ENCODE measurements around the gene MYL4.

MYL4 gene

GRCh38 chr17:47238321-47239010 is 29.3 kb downstream of the MYL4 start:
- TF ChIP-seq EZH2 (IDR thresholded peaks at IDR 0.05; ENCODE audit: borderline replicate concordance, low read length) (no peak), CTCF (IDR thresholded peaks at IDR 0.05; ENCODE audit: low read length) (no peak)
- Histone ChIP-seq H3K9ac (ENCODE audit: low read length) (no peak overlapping the region), H2AFZ (ENCODE audit: low read length) (no peak overlapping the region), H4K20me1 (ENCODE audit: insufficient read depth, low read length) (no peaks in the 10 kb centered on the region), H3F3A (ENCODE audit: insufficient read depth, low read length) (no peaks in the 10 kb centered on the region), H3K4me3 (ENCODE audit: low read depth, low read length, poor library complexity, severe bottlenecking) (no peak overlapping the region), H3K27me3 (ENCODE audit: insufficient read depth, low read length) (no peaks in the 10 kb centered on the region), H3K36me3 (ENCODE audit: insufficient read depth, low read length) (no peaks in the 10 kb centered on the region), H3K27ac (ENCODE audit: low read depth, low read length, poor library complexity, severe bottlenecking) (no peak overlapping the region), H3K9me2 (ENCODE audit: low read depth, low read length) (no peaks in the 10 kb centered on the region), H3K9me3 (ENCODE audit: low read length) (peaks cover 7% of the 10 kb centered on the region), H3K79me2 (ENCODE audit: insufficient read depth, low read length) (no peaks in the 10 kb centered on the region), H3K4me2 (ENCODE audit: low read length) (no peak overlapping the region), H3K4me1 (ENCODE audit: insufficient read depth, low read length, severe bottlenecking) (peaks cover 17% of the 10 kb centered on the region)

DNA sequence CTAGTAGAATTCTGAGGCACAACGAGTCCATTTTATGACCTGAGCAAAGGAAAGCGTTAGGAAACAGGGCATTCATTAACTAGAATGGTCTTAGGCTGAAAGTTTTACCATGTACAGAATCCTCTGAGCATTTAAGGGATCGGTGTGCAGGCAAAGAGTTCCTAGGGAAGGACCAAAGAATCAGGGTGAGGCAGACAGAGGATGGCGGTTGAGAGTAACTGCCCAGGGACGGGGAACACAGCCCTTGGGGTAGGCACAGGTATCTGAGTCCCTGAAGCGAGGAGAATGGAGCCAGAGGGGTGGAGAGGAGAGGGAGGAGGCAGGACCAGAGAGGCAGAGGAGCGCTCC is 30.4 kb downstream of the MYL4 start:
- Histone ChIP-seq H4K20me1 (ENCODE audit: insufficient read depth, low read length) (no peaks in the 10 kb centered on the region), H3K4me3 (ENCODE audit: low read depth, low read length, poor library complexity, severe bottlenecking) (no peak overlapping the region), H3K9me3 (ENCODE audit: low read length) (peaks cover 7% of the 10 kb centered on the region), H3K9me2 (ENCODE audit: low read depth, low read length) (no peaks in the 10 kb centered on the region), H3K4me1 (ENCODE audit: insufficient read depth, low read length, severe bottlenecking) (peaks cover 28% of the 10 kb centered on the region), H3K4me2 (ENCODE audit: low read length) (peak overlapping the region; percentile 25; the same call in 1 of the 2 replicates), H2AFZ (ENCODE audit: low read length) (no peak overlapping the region), H3K36me3 (ENCODE audit: insufficient read depth, low read length) (no peaks in the 10 kb centered on the region), H3K27me3 (ENCODE audit: insufficient read depth, low read length) (no peaks in the 10 kb centered on the region), H3K9ac (ENCODE audit: low read length) (no peak overlapping the region), H3K79me2 (ENCODE audit: insufficient read depth, low read length) (no peaks in the 10 kb centered on the region), H3K27ac (ENCODE audit: low read depth, low read length, poor library complexity, severe bottlenecking) (peak overlapping the region; percentile 56), H3F3A (ENCODE audit: insufficient read depth, low read length) (no peaks in the 10 kb centered on the region)
- no peak for TF ChIP-seq EZH2 (IDR thresholded peaks at IDR 0.05; ENCODE audit: borderline replicate concordance, low read length)
- no peak for TF ChIP-seq CTCF (IDR thresholded peaks at IDR 0.05; ENCODE audit: low read length)

DNA sequence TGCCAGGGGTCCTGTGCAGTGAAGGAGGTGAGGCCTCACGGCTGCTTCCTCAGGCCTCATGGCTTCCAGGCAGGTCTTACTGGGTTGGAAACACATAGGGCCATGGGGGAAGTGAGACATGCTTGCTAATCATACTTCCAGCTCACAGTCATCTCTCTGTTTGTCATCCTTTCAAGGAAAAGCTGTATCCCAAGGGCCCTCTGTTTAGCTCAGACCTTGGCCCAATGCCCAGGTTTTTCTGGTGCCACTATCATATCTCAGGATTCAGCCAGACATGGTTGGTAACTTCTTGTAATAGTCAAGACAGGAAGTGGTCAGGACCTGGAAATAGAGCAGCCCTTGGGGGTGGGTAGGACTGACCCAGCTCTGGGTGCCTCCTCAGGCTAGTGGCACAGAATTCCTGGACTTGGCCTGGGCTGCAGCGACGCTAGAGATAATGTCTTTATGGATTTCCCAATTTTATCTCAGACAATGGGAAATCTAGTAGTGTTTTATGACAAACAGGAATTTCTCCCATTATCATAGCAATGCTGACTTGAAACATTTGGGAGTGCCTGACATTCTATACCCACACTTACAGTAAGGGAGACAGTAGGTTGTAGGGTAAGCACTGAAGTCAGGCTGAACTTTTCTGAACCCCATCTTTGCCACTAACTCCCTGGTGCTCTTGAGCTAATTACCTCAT is 31.0 kb downstream of the MYL4 start:
- H3K9me2 ChIP-seq (ENCODE audit: low read depth, low read length): no peaks in the 10 kb centered on the region
- no peaks in the 10 kb centered on the region for H4K20me1 ChIP-seq (ENCODE audit: insufficient read depth, low read length)
- H3K79me2 ChIP-seq (ENCODE audit: insufficient read depth, low read length): no peaks in the 10 kb centered on the region
- peaks cover 34% of the 10 kb centered on the region for H3K4me1 ChIP-seq (ENCODE audit: insufficient read depth, low read length, severe bottlenecking)
- no peak overlapping the region for H3K9ac ChIP-seq (ENCODE audit: low read length)
- peaks cover 7% of the 10 kb centered on the region for H3K9me3 ChIP-seq (ENCODE audit: low read length)
- H3F3A ChIP-seq (ENCODE audit: insufficient read depth, low read length): no peaks in the 10 kb centered on the region
- no peak for TF ChIP-seq CTCF (IDR thresholded peaks at IDR 0.05; ENCODE audit: low read length)
- TF ChIP-seq EZH2 (IDR thresholded peaks at IDR 0.05; ENCODE audit: borderline replicate concordance, low read length): no peak
- no peak overlapping the region for H2AFZ ChIP-seq (ENCODE audit: low read length)
- no peaks in the 10 kb centered on the region for H3K36me3 ChIP-seq (ENCODE audit: insufficient read depth, low read length)
- no peak overlapping the region for H3K4me3 ChIP-seq (ENCODE audit: low read depth, low read length, poor library complexity, severe bottlenecking)
- peak overlapping the region; percentile 56 for H3K27ac ChIP-seq (ENCODE audit: low read depth, low read length, poor library complexity, severe bottlenecking)
- H3K4me2 ChIP-seq (ENCODE audit: low read length): peak overlapping the region; percentile 25; the same call in 1 of the 2 replicates
- no peaks in the 10 kb centered on the region for H3K27me3 ChIP-seq (ENCODE audit: insufficient read depth, low read length)
